Ovary (tissue), 3 donors: ENCODE results near the gene MBTPS2.

ENCODE experiments used
- POLR2A ChIP-seq: fragments of 450-650 bp; IDR thresholded peaks from one replicate; pipeline ENCODE4 v1.6.1; 2017; ENCODE audit warnings: antibody characterized with exemption, mild to moderate bottlenecking, moderate library complexity
- TF ChIP-seq, protein P1 (sequence below), 3 donors: fragments of 450-650 bp in 2 of 3; fragments of 200-600 bp in 1 of 3; IDR thresholded peaks; one replicate each; pipeline versions ENCODE4 v1.5.1 to v1.8.0; 2016 to 2022; ENCODE audit warnings: antibody characterized with exemption in 3 of 3, mild to moderate bottlenecking in 1 of 3
- donor health status: DM: no; HTN: no; CAD: no.

DNA sequence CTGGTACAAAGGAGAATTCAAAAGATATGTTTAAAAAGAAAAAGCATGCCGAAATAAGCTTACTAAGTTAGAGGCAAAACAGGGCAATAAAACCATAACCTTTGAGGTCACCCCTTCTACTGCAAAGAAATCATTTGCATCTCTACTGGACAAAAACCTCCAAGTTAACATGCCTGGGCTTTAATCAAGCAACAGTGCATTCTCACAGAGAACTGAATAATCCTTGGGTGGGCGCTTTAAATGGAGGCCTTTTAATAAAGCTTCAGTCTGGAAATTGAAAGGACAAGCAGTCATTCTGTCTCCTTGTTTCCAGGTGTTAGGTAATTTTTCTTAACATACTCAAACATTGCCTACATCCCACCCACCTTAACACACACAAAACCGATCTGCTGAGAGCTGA is 66.5 kb downstream of the MBTPS2 start:
- TF ChIP-seq, protein P1, sequence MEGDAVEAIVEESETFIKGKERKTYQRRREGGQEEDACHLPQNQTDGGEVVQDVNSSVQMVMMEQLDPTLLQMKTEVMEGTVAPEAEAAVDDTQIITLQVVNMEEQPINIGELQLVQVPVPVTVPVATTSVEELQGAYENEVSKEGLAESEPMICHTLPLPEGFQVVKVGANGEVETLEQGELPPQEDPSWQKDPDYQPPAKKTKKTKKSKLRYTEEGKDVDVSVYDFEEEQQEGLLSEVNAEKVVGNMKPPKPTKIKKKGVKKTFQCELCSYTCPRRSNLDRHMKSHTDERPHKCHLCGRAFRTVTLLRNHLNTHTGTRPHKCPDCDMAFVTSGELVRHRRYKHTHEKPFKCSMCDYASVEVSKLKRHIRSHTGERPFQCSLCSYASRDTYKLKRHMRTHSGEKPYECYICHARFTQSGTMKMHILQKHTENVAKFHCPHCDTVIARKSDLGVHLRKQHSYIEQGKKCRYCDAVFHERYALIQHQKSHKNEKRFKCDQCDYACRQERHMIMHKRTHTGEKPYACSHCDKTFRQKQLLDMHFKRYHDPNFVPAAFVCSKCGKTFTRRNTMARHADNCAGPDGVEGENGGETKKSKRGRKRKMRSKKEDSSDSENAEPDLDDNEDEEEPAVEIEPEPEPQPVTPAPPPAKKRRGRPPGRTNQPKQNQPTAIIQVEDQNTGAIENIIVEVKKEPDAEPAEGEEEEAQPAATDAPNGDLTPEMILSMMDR (IDR thresholded peaks at IDR 0.05), result no peak
- TF ChIP-seq POLR2A, result no peak
